ENCODE measurements around the gene MPDU1. TPM values are rescaled to one million over a fixed set of nuclear protein-coding genes. Genes with fewer than 3 reads are reported as not detected.

Gene MPDU1
- total and polyA plus RNA-seq, 2 of the 4 experiments (the other 2 are of a cell fraction): 135 to 149 TPM

DNA sequence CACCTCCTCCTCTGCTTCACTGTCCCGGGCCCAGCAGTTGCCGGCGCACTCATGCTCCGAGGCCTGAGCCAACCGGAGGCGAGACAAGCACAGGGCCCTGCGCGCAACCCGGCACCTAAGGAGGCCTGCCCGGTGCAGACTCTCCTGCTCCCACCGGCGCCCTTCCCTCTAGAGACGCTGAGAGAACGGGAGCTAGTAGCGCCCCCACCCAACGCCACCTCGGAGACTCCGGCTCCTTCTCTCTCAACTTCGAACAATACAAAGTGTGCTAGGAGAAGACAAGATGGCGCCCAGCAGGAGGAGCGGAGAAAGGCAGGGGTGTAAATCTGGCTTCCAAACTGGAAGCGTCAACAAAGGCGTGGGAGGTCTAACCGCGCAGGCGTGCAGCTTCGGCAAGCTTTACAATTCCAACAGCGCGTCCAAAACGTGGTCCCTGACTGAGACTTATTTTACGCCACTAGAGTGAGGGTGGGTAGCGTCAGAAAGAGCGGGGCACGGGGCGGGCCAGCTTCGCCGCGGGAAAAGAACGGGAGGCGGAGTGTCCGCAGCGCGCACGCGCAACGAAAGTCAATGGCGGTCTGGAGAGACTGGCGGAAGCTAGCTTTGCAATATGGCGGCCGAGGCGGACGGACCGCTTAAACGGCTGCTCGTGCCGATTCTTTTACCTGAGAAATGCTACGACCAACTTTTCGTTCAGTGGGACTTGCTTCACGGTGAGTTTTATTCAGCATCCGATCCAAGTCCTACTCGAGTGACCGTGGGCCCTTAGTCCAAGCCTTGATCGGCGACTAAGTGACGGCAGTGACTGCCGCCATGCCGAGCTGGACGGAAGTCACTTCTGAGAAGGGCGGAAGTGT lies at the start of gene MPDU1 (continued):
- TF ChIP-seq NFE2L2 (IDR thresholded peaks at IDR 0.05; ENCODE audit: low read depth, low read length) (no peak), RAD21 (IDR thresholded peaks at IDR 0.05; ENCODE audit: low read length) (no peak)
- TF ChIP-seq, protein P1, sequence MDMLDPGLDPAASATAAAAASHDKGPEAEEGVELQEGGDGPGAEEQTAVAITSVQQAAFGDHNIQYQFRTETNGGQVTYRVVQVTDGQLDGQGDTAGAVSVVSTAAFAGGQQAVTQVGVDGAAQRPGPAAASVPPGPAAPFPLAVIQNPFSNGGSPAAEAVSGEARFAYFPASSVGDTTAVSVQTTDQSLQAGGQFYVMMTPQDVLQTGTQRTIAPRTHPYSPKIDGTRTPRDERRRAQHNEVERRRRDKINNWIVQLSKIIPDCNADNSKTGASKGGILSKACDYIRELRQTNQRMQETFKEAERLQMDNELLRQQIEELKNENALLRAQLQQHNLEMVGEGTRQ (IDR thresholded peaks at IDR 0.05; ENCODE audit: low read depth, low read length): peak; percentile 25; the same call in 1 of the 2 replicates

DNA sequence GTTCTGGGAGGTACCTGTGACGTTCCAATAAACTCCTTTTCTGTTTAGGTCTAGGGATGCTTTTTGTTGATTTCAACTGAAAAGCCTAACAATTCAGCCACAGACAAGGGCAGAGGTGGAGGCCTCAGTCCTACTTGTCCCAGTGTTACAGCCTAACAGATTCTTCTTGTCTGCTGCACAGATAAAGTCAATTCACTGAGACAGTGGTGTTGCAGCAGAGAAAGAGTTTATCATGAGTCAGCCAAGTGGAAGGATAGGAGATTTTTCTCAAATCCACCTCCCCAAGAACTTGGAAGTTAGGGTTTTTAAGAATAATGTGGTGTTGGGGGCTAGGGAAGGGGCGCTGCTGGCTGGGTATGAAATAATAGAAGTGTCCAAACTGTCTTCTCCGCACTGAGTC lies 45.6 kb upstream of the MPDU1 start:
- dilution Hi-C loops (cut with HindIII; ENCODE audit: low sequenced_read_pairs, unreplicated experiment) (no loop called here), in situ Hi-C loops (cut with MboI; ENCODE audit: low sequenced_read_pairs) (loop anchor here (25.0 kb wide), 1 partner anchor 476 kb away; no protein-coding TSS in a partner anchor), intact Hi-C loops (cut with micrococcal nuclease) (no loop called here)

More for the DNA sequence above, 45.6 kb upstream of the MPDU1 start:
- ChIA-PET POLR2A (ENCODE audit: unreplicated experiment) (no interaction called here), CTCF (no interaction called here)
- Histone ChIP-seq H4K20me1 (ENCODE audit: insufficient read depth, low read length) (no peaks in the 10 kb centered on the region), H4K5ac (ENCODE audit: low read depth, low read length) (no peak overlapping the region), H3K27ac (ENCODE audit: insufficient read depth, low read length) (no peak overlapping the region), H3K4me3 (ENCODE audit: insufficient read depth, low read depth, low read length) (no peak overlapping the region), H2BK120ac (ENCODE audit: low read depth, low read length) (no peak overlapping the region), H3K36me3 (ENCODE audit: control insufficient read depth, insufficient read depth, low read length) (no peaks in the 10 kb centered on the region), H3K23ac (ENCODE audit: low read depth, low read length) (no peak overlapping the region), H3K18ac (ENCODE audit: low read depth, low read length) (no peak overlapping the region), H3K4ac (ENCODE audit: low read depth, low read length) (no peak overlapping the region), H3K9me1 (ENCODE audit: insufficient read depth, low read length) (no peaks in the 10 kb centered on the region), H3K79me1 (ENCODE audit: low read depth in 1 of 2, low read length in 2 of 2) (no peaks in the 10 kb centered on the region), H3K27me3 (ENCODE audit: control insufficient read depth, insufficient read depth, low read length) (peaks cover 8% of the 10 kb centered on the region), H4K8ac (ENCODE audit: low read depth in 2 of 2, low read length in 2 of 2) (no peak overlapping the region), H3K4me1 (ENCODE audit: control insufficient read depth, insufficient read depth, low read length) (no peaks in the 10 kb centered on the region), H3K14ac (replicated peaks; ENCODE audit: low read depth, low read length) (no peak overlapping the region), H3K9ac (ENCODE audit: low read depth, low read length) (no peak overlapping the region), H2AK9ac (replicated peaks; ENCODE audit: low read depth, low read length, poor library complexity) (no peak overlapping the region), H2BK5ac (ENCODE audit: low read depth, low read length, poor library complexity, severe bottlenecking) (no peak overlapping the region), H2AFZ (replicated peaks; ENCODE audit: low read length, poor library complexity) (no peak overlapping the region), H2BK20ac (ENCODE audit: low read depth, low read length) (no peak overlapping the region), H3K56ac (ENCODE audit: extremely low read depth, insufficient read depth, low read length) (no peak overlapping the region), H2BK15ac (ENCODE audit: low read depth, low read length) (no peak overlapping the region), H2AK5ac (ENCODE audit: low read depth, low read length) (no peak overlapping the region), H3K4me2 (ENCODE audit: low read depth, low read length) (no peak overlapping the region), H3K9me3 (ENCODE audit: control insufficient read depth, insufficient read depth, low read length) (peaks cover 16% of the 10 kb centered on the region), H4K91ac (ENCODE audit: insufficient read depth, low read depth, low read length) (no peak overlapping the region)
- DNase-seq (no peak), ATAC-seq (ENCODE audit: low read depth) (no peak)
- WGBS, 2 experiments (ENCODE audit: extremely low coverage in 2 of 2, insufficient read length in 1 of 2): no CpG with 5 or more reads among the region's 3 CpGs
- TF ChIP-seq, protein P1 (IDR thresholded peaks at IDR 0.05; ENCODE audit: low read depth, low read length): no peak
- TF ChIP-seq MXI1 (IDR thresholded peaks at IDR 0.05; ENCODE audit: borderline replicate concordance, low read depth, low read length) (no peak), MAFK (IDR thresholded peaks at IDR 0.05; ENCODE audit: low read depth, low read length) (no peak), POLR2A (IDR thresholded peaks at IDR 0.05; ENCODE audit: low read depth, low read length) (no peak), RFX5 (IDR thresholded peaks at IDR 0.05; ENCODE audit: low read depth, low read length) (no peak), CHD1 (IDR thresholded peaks at IDR 0.05; ENCODE audit: low read depth, low read length) (no peak), BHLHE40 (IDR thresholded peaks at IDR 0.05; ENCODE audit: low read depth, low read length) (no peak)
- TF ChIP-seq, protein P2, sequence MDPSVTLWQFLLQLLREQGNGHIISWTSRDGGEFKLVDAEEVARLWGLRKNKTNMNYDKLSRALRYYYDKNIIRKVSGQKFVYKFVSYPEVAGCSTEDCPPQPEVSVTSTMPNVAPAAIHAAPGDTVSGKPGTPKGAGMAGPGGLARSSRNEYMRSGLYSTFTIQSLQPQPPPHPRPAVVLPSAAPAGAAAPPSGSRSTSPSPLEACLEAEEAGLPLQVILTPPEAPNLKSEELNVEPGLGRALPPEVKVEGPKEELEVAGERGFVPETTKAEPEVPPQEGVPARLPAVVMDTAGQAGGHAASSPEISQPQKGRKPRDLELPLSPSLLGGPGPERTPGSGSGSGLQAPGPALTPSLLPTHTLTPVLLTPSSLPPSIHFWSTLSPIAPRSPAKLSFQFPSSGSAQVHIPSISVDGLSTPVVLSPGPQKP (IDR thresholded peaks at IDR 0.05; ENCODE audit: borderline replicate concordance, low read depth, low read length): no peak
- TF ChIP-seq, protein P3, sequence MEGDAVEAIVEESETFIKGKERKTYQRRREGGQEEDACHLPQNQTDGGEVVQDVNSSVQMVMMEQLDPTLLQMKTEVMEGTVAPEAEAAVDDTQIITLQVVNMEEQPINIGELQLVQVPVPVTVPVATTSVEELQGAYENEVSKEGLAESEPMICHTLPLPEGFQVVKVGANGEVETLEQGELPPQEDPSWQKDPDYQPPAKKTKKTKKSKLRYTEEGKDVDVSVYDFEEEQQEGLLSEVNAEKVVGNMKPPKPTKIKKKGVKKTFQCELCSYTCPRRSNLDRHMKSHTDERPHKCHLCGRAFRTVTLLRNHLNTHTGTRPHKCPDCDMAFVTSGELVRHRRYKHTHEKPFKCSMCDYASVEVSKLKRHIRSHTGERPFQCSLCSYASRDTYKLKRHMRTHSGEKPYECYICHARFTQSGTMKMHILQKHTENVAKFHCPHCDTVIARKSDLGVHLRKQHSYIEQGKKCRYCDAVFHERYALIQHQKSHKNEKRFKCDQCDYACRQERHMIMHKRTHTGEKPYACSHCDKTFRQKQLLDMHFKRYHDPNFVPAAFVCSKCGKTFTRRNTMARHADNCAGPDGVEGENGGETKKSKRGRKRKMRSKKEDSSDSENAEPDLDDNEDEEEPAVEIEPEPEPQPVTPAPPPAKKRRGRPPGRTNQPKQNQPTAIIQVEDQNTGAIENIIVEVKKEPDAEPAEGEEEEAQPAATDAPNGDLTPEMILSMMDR (conservative IDR thresholded peaks at IDR 0.05; ENCODE audit: low read depth, low read length): no peak
- no TSS peak for BruUV-seq (replicated peaks)

Measured in IMR-90 (cell line).